ENCODE data around the gene KCNQ1.

KCNQ1 gene

DNA sequence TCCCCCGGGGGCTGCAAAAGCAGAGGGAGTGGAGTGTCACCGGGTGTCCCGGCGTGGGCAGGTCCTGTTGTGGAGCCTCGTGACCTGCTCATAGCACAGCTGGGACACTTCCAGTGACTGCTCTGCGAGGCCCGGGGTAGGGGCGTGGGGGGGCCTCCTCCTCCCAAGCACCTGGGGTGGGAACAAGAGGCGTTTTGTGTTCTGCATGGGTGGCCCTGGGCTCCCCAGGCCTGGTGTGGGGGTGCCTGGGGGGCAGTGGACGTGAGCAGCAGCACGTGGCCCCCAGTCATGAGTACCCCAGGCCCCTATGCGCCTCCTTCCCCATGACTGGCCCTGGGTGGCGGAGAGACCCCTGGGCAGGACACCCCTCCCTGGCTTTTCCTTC is 104.7 kb downstream of the KCNQ1 start:
- DNase-seq, result no peak
- Histone ChIP-seq H3K27me3 (ENCODE audit: insufficient read depth, low read length, poor library complexity) (peaks cover 3% of the 10 kb centered on the region), H3K79me2 (ENCODE audit: insufficient read depth, low read length) (no peaks in the 10 kb centered on the region), H2AFZ (ENCODE audit: low read depth, low read length) (no peak overlapping the region), H3K4me3 (ENCODE audit: low read depth in 1 of 2, low read length in 2 of 2) (no peak overlapping the region), H4K20me1 (ENCODE audit: insufficient read depth, low read length) (no peaks in the 10 kb centered on the region), H3K36me3 (ENCODE audit: insufficient read depth, low read length) (no peaks in the 10 kb centered on the region), H3K4me2 (ENCODE audit: insufficient read depth, low read length) (no peak overlapping the region), H3K4me1 (ENCODE audit: insufficient read depth, low read length) (no peaks in the 10 kb centered on the region), H3K9ac (ENCODE audit: low read depth, low read length) (no peak overlapping the region), H3K27ac (ENCODE audit: low read length) (no peak overlapping the region), H3K9me3 (ENCODE audit: insufficient read depth, low read length, severe bottlenecking) (no peaks in the 10 kb centered on the region)
- TF ChIP-seq, protein P1, sequence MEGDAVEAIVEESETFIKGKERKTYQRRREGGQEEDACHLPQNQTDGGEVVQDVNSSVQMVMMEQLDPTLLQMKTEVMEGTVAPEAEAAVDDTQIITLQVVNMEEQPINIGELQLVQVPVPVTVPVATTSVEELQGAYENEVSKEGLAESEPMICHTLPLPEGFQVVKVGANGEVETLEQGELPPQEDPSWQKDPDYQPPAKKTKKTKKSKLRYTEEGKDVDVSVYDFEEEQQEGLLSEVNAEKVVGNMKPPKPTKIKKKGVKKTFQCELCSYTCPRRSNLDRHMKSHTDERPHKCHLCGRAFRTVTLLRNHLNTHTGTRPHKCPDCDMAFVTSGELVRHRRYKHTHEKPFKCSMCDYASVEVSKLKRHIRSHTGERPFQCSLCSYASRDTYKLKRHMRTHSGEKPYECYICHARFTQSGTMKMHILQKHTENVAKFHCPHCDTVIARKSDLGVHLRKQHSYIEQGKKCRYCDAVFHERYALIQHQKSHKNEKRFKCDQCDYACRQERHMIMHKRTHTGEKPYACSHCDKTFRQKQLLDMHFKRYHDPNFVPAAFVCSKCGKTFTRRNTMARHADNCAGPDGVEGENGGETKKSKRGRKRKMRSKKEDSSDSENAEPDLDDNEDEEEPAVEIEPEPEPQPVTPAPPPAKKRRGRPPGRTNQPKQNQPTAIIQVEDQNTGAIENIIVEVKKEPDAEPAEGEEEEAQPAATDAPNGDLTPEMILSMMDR (IDR thresholded peaks at IDR 0.05; ENCODE audit: borderline replicate concordance, extremely low read depth, low read length, poor library complexity, severe bottlenecking), result no peak
- TF ChIP-seq EZH2 (IDR thresholded peaks at IDR 0.05; ENCODE audit: borderline replicate concordance, low read depth, low read length, severe bottlenecking), result no peak
- no peak for ATAC-seq (ENCODE audit: insufficient read depth, low read depth)

DNA sequence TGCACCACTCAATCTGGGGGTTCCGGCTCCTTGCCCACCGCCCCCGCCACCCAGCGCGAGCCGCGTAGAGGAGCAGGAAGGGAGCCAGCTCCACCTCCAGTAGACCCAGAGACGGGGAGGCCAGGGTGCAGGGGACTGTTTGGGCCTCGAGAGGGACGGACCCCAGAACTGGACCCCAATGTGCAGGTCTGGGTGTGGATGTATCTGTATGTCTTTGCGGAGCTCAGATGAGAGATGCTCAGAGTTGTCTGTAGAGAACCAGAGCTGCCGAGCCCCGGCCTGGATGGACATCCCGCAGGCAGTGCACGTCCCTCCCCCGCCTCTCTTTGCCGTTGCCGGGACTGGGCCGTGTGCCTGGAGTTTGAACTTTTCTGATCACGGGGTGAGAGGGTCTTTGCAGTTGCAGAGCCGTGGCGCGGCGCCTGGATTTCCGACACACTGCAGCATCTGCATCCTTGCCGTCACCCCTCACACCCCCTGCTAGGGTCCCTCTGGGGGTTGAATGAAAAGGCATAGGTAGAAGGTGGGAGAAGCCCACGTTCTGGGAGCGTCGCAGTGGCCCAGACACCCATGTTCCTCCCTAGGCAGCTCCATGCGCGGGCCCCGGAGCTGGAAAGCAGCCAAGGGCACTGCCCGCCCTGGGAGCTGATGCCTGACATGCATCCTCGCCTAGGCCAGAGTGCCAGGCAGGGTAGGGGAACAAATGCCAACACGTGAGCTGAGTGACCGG is 105.2 kb downstream of the KCNQ1 start:
- Histone ChIP-seq H3K4me1 (ENCODE audit: insufficient read depth, low read length) (no peaks in the 10 kb centered on the region), H3K9me3 (ENCODE audit: insufficient read depth, low read length, severe bottlenecking) (no peaks in the 10 kb centered on the region), H3K4me2 (ENCODE audit: insufficient read depth, low read length) (no peak overlapping the region), H3K27ac (ENCODE audit: low read length) (no peak overlapping the region), H4K20me1 (ENCODE audit: insufficient read depth, low read length) (no peaks in the 10 kb centered on the region), H3K79me2 (ENCODE audit: insufficient read depth, low read length) (no peaks in the 10 kb centered on the region), H2AFZ (ENCODE audit: low read depth, low read length) (no peak overlapping the region), H3K27me3 (ENCODE audit: insufficient read depth, low read length, poor library complexity) (peaks cover 3% of the 10 kb centered on the region), H3K4me3 (ENCODE audit: low read depth in 1 of 2, low read length in 2 of 2) (no peak overlapping the region), H3K36me3 (ENCODE audit: insufficient read depth, low read length) (no peaks in the 10 kb centered on the region), H3K9ac (ENCODE audit: low read depth, low read length) (no peak overlapping the region)
- TF ChIP-seq, protein P1 (IDR thresholded peaks at IDR 0.05; ENCODE audit: borderline replicate concordance, extremely low read depth, low read length, poor library complexity, severe bottlenecking), result no peak
- TF ChIP-seq EZH2 (IDR thresholded peaks at IDR 0.05; ENCODE audit: borderline replicate concordance, low read depth, low read length, severe bottlenecking), result no peak
- no peak for DNase-seq
- no peak for ATAC-seq (ENCODE audit: insufficient read depth, low read depth)

DNA sequence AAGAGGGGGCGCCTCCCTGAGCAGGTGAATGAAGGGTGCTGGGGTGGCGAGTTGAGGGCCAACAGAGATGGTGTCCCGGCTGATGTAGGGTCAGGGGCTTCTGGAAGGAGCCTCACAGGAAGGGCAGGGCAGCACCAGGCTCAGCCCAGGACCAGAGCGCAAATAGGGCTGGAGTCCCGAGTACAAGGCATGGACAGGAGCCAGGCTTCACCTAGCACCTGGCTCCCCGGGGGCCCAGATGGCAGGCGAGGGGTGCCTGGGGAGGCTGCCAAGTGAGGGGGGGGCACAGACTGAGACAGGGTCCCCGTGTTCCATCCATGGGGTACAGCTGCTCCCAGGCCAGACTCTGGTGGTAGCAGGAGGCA is 105.8 kb downstream of the KCNQ1 start:
- no peak overlapping the region for H2AFZ ChIP-seq (ENCODE audit: low read depth, low read length)
- ATAC-seq (ENCODE audit: insufficient read depth, low read depth) (no peak), DNase-seq (no peak)
- no peaks in the 10 kb centered on the region for H3K36me3 ChIP-seq (ENCODE audit: insufficient read depth, low read length)
- H3K9me3 ChIP-seq (ENCODE audit: insufficient read depth, low read length, severe bottlenecking), result no peaks in the 10 kb centered on the region
- H3K4me3 ChIP-seq (ENCODE audit: low read depth in 1 of 2, low read length in 2 of 2), result no peak overlapping the region
- no peak overlapping the region for H3K4me2 ChIP-seq (ENCODE audit: insufficient read depth, low read length)
- no peaks in the 10 kb centered on the region for H3K79me2 ChIP-seq (ENCODE audit: insufficient read depth, low read length)
- H3K4me1 ChIP-seq (ENCODE audit: insufficient read depth, low read length), result no peaks in the 10 kb centered on the region
- peaks cover 3% of the 10 kb centered on the region for H3K27me3 ChIP-seq (ENCODE audit: insufficient read depth, low read length, poor library complexity)
- H3K9ac ChIP-seq (ENCODE audit: low read depth, low read length), result no peak overlapping the region
- no peak for TF ChIP-seq EZH2 (IDR thresholded peaks at IDR 0.05; ENCODE audit: borderline replicate concordance, low read depth, low read length, severe bottlenecking)
- TF ChIP-seq, protein P1 (IDR thresholded peaks at IDR 0.05; ENCODE audit: borderline replicate concordance, extremely low read depth, low read length, poor library complexity, severe bottlenecking), result no peak
- no peaks in the 10 kb centered on the region for H4K20me1 ChIP-seq (ENCODE audit: insufficient read depth, low read length)
- no peak overlapping the region for H3K27ac ChIP-seq (ENCODE audit: low read length)
